Measurements from ENCODE around the gene ASB18. TPM values are rescaled to one million over a fixed set of nuclear protein-coding genes. Genes with fewer than 3 reads are reported as not detected.
A peak's percentile ranks its signal among the peaks of the same experiment; 100 is the strongest.

ASB18 gene
- total and polyA plus RNA-seq, 4 donors: not detected

DNA sequence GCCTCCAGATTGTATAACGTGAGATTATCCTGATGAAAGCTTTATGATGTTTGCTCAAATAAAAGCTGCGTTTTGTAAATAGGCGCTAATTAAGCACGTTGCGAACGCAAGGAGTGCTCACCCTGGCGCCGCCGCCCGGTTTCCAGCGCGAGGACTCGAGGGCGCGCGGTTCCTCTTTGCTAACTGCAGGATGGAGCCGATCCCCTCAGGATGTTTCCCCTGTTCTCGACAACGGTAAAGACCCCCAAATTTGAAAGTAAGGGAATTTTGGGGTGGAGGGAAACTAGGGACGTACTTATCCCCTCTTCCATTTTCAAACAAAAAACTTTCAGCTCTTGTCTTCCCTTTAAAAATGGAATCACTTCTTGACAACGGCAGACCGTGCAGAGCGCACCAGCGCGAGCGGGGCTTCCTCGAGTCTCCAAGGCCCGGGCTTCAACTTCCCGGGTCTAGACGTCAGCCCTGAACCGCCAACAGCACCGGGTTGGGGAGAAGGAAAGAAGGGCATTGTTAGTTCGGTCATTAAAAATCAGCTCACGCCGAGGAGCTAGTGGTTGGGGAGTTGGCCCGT, 95.0 kb downstream of the ASB18 start:
- WGBS: 7% methylated on average over 36 of the region's 36 CpGs
- Histone ChIP-seq H3K9ac (ENCODE audit: low read depth in 1 of 2, low read length in 2 of 2) (no peak overlapping the region), H3K4me3 (ENCODE audit: low read depth in 1 of 3, low read length in 3 of 3) (no peak overlapping the region), H3K36me3 (ENCODE audit: control insufficient read depth in 4 of 4, insufficient read depth in 3 of 4, low read depth in 1 of 4, low read length in 3 of 4) (peaks cover 0 to 1% (median 0%) of the 10 kb centered on the region in 4 donors), H3K9me3 (ENCODE audit: control insufficient read depth in 4 of 4, low read length in 3 of 4) (no peaks in the 10 kb centered on the region), H3K27me3 (ENCODE audit: control insufficient read depth in 4 of 4, insufficient read depth in 4 of 4, low read length in 3 of 4) (peaks cover 0 to 36% (median 28%) of the 10 kb centered on the region in 4 donors), H3K27ac (ENCODE audit: low read depth in 1 of 2, low read length in 2 of 2) (no peak overlapping the region), H3K4me1 (ENCODE audit: control insufficient read depth in 4 of 4, insufficient read depth in 4 of 4, low read length in 3 of 4) (peaks cover 16 to 39% (median 26%) of the 10 kb centered on the region in 4 donors)
- TF ChIP-seq HNF4A (conservative IDR thresholded peaks at IDR 0.05) (no peak), YY1 (IDR thresholded peaks at IDR 0.05) (no peak)
- DNase-seq (ENCODE audit: low spot score): no peak

GRCh38 chr2:236168110-236169080, 95.8 kb downstream of the ASB18 start, which contains the start of gene GBX2:
GBX2 (minus strand) TSS chr2:236168386; CDS start chr2:236167971, 415 bp downstream.
- TF ChIP-seq JUND (IDR thresholded peaks at IDR 0.05): no peak
- TF ChIP-seq HNF4A (conservative IDR thresholded peaks at IDR 0.05): no peak
- TF ChIP-seq CTCF (IDR thresholded peaks at IDR 0.05; ENCODE audit: low read depth, low read length, missing input control): no peak
- no peak for TF ChIP-seq RXRA (IDR thresholded peaks at IDR 0.05)
- TF ChIP-seq RAD21 (IDR thresholded peaks at IDR 0.05): no peak
- no peak for TF ChIP-seq GABPA (IDR thresholded peaks at IDR 0.05 in 1 of 2, conservative IDR thresholded peaks at IDR 0.05 in 1 of 2)
- TF ChIP-seq TAF1 (conservative IDR thresholded peaks at IDR 0.05): no peak
- TF ChIP-seq NR2F2 (IDR thresholded peaks at IDR 0.05): no peak
- 4% methylated on average over 105 of the region's 105 CpGs for WGBS
- DNase-seq (ENCODE audit: low spot score): peak; percentile 54
- Histone ChIP-seq H3K27me3 (ENCODE audit: control insufficient read depth in 4 of 4, insufficient read depth in 4 of 4, low read length in 3 of 4) (peaks cover 0 to 44% (median 26%) of the 10 kb centered on the region in 4 donors), H3K36me3 (ENCODE audit: control insufficient read depth in 4 of 4, insufficient read depth in 3 of 4, low read depth in 1 of 4, low read length in 3 of 4) (peaks cover 0 to 1% (median 0%) of the 10 kb centered on the region in 4 donors), H3K4me1 (ENCODE audit: control insufficient read depth in 4 of 4, insufficient read depth in 4 of 4, low read length in 3 of 4) (peaks cover 21 to 47% (median 32%) of the 10 kb centered on the region in 4 donors), H3K27ac (ENCODE audit: low read depth in 1 of 2, low read length in 2 of 2) (no peak within 1 kb of the TSS), H3K9ac (ENCODE audit: low read depth in 1 of 2, low read length in 2 of 2) (no peak within 1 kb of the TSS), H3K4me3 (ENCODE audit: low read depth in 1 of 3, low read length in 3 of 3) (peak within 1 kb of the TSS in 1 of 3 donors; percentile 44), H3K9me3 (ENCODE audit: control insufficient read depth in 4 of 4, low read length in 3 of 4) (no peaks in the 10 kb centered on the region)

- Histone ChIP-seq H3K27me3 (ENCODE audit: control insufficient read depth in 4 of 4, insufficient read depth in 4 of 4, low read length in 3 of 4) (peaks cover 0 to 41% (median 26%) of the 10 kb centered on the region in 4 donors), H3K36me3 (ENCODE audit: control insufficient read depth in 4 of 4, insufficient read depth in 3 of 4, low read depth in 1 of 4, low read length in 3 of 4) (peaks cover 0 to 1% (median 0%) of the 10 kb centered on the region in 4 donors), H3K9ac (ENCODE audit: low read depth in 1 of 2, low read length in 2 of 2) (no peak overlapping the region), H3K4me1 (ENCODE audit: control insufficient read depth in 4 of 4, insufficient read depth in 4 of 4, low read length in 3 of 4) (peaks cover 22 to 48% (median 32%) of the 10 kb centered on the region in 4 donors), H3K9me3 (ENCODE audit: control insufficient read depth in 4 of 4, low read length in 3 of 4) (no peaks in the 10 kb centered on the region), H3K4me3 (ENCODE audit: low read depth in 1 of 3, low read length in 3 of 3) (peak overlapping the region in 1 of 3 donors; percentile 44), H3K27ac (ENCODE audit: low read depth in 1 of 2, low read length in 2 of 2) (no peak overlapping the region)
- TF ChIP-seq, protein P1, sequence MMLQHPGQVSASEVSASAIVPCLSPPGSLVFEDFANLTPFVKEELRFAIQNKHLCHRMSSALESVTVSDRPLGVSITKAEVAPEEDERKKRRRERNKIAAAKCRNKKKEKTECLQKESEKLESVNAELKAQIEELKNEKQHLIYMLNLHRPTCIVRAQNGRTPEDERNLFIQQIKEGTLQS (IDR thresholded peaks at IDR 0.05): no peak
- TF ChIP-seq GABPA (IDR thresholded peaks at IDR 0.05 in 1 of 2, conservative IDR thresholded peaks at IDR 0.05 in 1 of 2) (no peak), HNF4G (IDR thresholded peaks at IDR 0.05) (no peak), CTCF (IDR thresholded peaks at IDR 0.05; ENCODE audit: low read depth, low read length, missing input control) (peak; percentile 11), FOXA2 (IDR thresholded peaks at IDR 0.05) (no peak), RAD21 (IDR thresholded peaks at IDR 0.05) (peak in 1 of 2 donors; percentile 20), TAF1 (conservative IDR thresholded peaks at IDR 0.05) (no peak), HNF4A (conservative IDR thresholded peaks at IDR 0.05) (no peak)
- DNase-seq (ENCODE audit: low spot score): no peak
- WGBS: 2% methylated on average over 112 of the region's 112 CpGs
Measured at GRCh38 chr2:236167297-236168109, 96.7 kb downstream of the ASB18 start.
